CD14-positive monocyte (primary cell): ENCODE results near the gene TAX1BP1. TPM values are rescaled to one million over a fixed set of nuclear protein-coding genes. Genes with fewer than 3 reads are reported as not detected.
A peak's percentile ranks its signal among the peaks of the same experiment; 100 is the strongest.

Experiments used
- DNase-seq, 3 donors: peaks; one replicate each; pipeline ENCODE4 v3.0.0-alpha.2; 2011 to 2022
- H2AFZ ChIP-seq: 2 replicates; pipeline ENCODE4 v1.6.0; 2012; ENCODE audit warnings: mild to moderate bottlenecking, low read depth, low read length, inconsistent platforms; ENCODE audit not compliant: insufficient read depth, poor library complexity, severe bottlenecking
- H3K27ac ChIP-seq, 2 donors: 1 replicate in 1 of 2; 2 replicates in 1 of 2; pipeline ENCODE4 v1.5.1; 2012 to 2013; ENCODE audit warnings: low read length in 2 of 2, control low read depth in 1 of 2, inconsistent platforms in 1 of 2, low read depth in 1 of 2, mild to moderate bottlenecking in 1 of 2
- H3K27me3 ChIP-seq, 2 donors: one replicate each; pipeline versions ENCODE4 v1.6.0 to v1.6.1; 2011 to 2013; ENCODE audit warnings: low read length in 2 of 2; ENCODE audit not compliant: control insufficient read depth in 2 of 2, insufficient read depth in 2 of 2
- H3K36me3 ChIP-seq, 2 donors: replicated peaks in 1 of 2; 1 replicate in 1 of 2; 2 replicates in 1 of 2; pipeline versions ENCODE4 v1.5.1 to v1.6.1; 2012 to 2013; ENCODE audit warnings: low read length in 2 of 2, control low read depth in 1 of 2, inconsistent platforms in 1 of 2, mild to moderate bottlenecking in 1 of 2; ENCODE audit not compliant: insufficient read depth in 2 of 2, control insufficient read depth in 1 of 2
- H3K4me1 ChIP-seq, 2 donors: 1 replicate in 1 of 2; 2 replicates in 1 of 2; pipeline versions ENCODE4 v1.5.1 to v1.6.1; 2012 to 2013; ENCODE audit warnings: low read length in 2 of 2, control low read depth in 1 of 2, inconsistent platforms in 1 of 2, mild to moderate bottlenecking in 1 of 2, moderate library complexity in 1 of 2; ENCODE audit not compliant: insufficient read depth in 2 of 2, control insufficient read depth in 1 of 2
- H3K4me2 ChIP-seq: replicated peaks from 2 replicates; pipeline ENCODE3; 2012; ENCODE audit warnings: low read length, moderate library complexity, mild to moderate bottlenecking; ENCODE audit not compliant: poor library complexity, severe bottlenecking; ENCODE audit errors: extremely low read depth
- H3K4me3 ChIP-seq, 3 experiments: fragments of 200-600 bp in 1 of 3; sonication (generic) in 1 of 3; replicated peaks in 1 of 3; 1 replicate in 2 of 3; 2 replicates in 1 of 3; pipeline ENCODE4 v1.5.1; 2011 to 2013; ENCODE audit warnings: low read length in 3 of 3, mild to moderate bottlenecking in 3 of 3, control low read depth in 2 of 3, low read depth in 2 of 3, inconsistent platforms in 1 of 3, moderate library complexity in 1 of 3
- H3K79me2 ChIP-seq: 2 replicates; pipeline ENCODE4 v1.6.0; 2012; ENCODE audit warnings: mild to moderate bottlenecking, control low read depth, inconsistent platforms, low read length, moderate library complexity; ENCODE audit not compliant: insufficient read depth
- H3K9ac ChIP-seq: 2 replicates; pipeline ENCODE4 v1.6.0; 2017; ENCODE audit warnings: low read length, mild to moderate bottlenecking; ENCODE audit not compliant: insufficient read depth, poor library complexity, severe bottlenecking
- H3K9me3 ChIP-seq, 2 donors: replicated peaks in 1 of 2; 1 replicate in 1 of 2; 2 replicates in 1 of 2; pipeline versions ENCODE4 v1.5.1 to v1.6.1; 2012 to 2013; ENCODE audit warnings: low read length in 2 of 2, control low read depth in 1 of 2; ENCODE audit not compliant: control insufficient read depth in 1 of 2, insufficient read depth in 1 of 2
- H4K20me1 ChIP-seq: 2 replicates; pipeline ENCODE4 v1.6.0; 2012; ENCODE audit warnings: mild to moderate bottlenecking, low read length, control low read depth, moderate library complexity; ENCODE audit not compliant: insufficient read depth
- H3K27ac Mint-ChIP-seq, 7 donors: one replicate each; pipeline ENCODE4 v1.8.0; 2020; ENCODE audit warnings: mild to moderate bottlenecking in 7 of 7, mixed read lengths in 7 of 7, moderate library complexity in 6 of 7, inconsistent platforms in 2 of 7
- H3K27me3 Mint-ChIP-seq, 3 donors: one replicate each; pipeline ENCODE4 v1.8.0; 2021 to 2022; ENCODE audit warnings: low read depth in 3 of 3, mild to moderate bottlenecking in 3 of 3, mixed read lengths in 3 of 3, moderate library complexity in 3 of 3, inconsistent platforms in 1 of 3
- H3K36me3 Mint-ChIP-seq, 2 donors: one replicate each; pipeline ENCODE4 v1.8.0; 2020; ENCODE audit warnings: mixed read lengths in 2 of 2, inconsistent platforms in 1 of 2, mild to moderate bottlenecking in 1 of 2
- H3K4me1 Mint-ChIP-seq: one replicate; pipeline ENCODE4 v1.8.0; 2020; ENCODE audit warnings: mild to moderate bottlenecking, mixed read lengths
- H3K4me3 Mint-ChIP-seq, 2 donors: one replicate each; pipeline ENCODE4 v1.8.0; 2020; ENCODE audit warnings: mild to moderate bottlenecking in 2 of 2, mixed read lengths in 2 of 2, moderate library complexity in 1 of 2
- H3K9me3 Mint-ChIP-seq, 7 donors: one replicate each; pipeline ENCODE4 v1.8.0; 2020 to 2022; ENCODE audit warnings: mixed read lengths in 7 of 7, mild to moderate bottlenecking in 6 of 7, moderate library complexity in 6 of 7, inconsistent platforms in 2 of 7
- CTCF ChIP-seq: fragments of 200-600 bp; IDR thresholded peaks from one replicate; pipeline ENCODE4 v1.8.0; 2022; ENCODE audit warnings: antibody characterized with exemption, mild to moderate bottlenecking
- WGBS: methylation state at CpG from one replicate; pipeline ENCODE4 v1.1.5; 2013; ENCODE audit warnings: missing lambda C conversion rate; ENCODE audit not compliant: insufficient coverage; 5-methylcytosine and 5-hydroxymethylcytosine counted together
- intact Hi-C, 2 donors: fragments of 100-400 bp; cut with micrococcal nuclease; formaldehyde crosslinking; loops; one replicate each; pipeline versions ENCODE4 v1.15.0 to v1.15.1; 2023
- polyA plus RNA-seq, 3 donors: library from polyadenylated mRNA; depleted of rRNA in 1 of 3; unstranded in 2 of 3; stranded (reverse) in 1 of 3; fragments of 300-500 nt in 2 of 3; fragments of >200 nt in 1 of 3; fragmentation: Illumina TruSeq in 2 of 3; gene quantifications; 1 replicate in 2 of 3; 2 replicates in 1 of 3; pipeline ENCODE4 v1.2.3, GENCODE V29; 2012 to 2021

TAX1BP1 gene
- polyA plus RNA-seq, 3 donors, result 62.6 to 106 (median 85.3) TPM

- no peak overlapping the region for H3K4me2 ChIP-seq
- DNase-seq, result peak; percentile 6 to 63 (median 18)
- WGBS, result 100% methylated on average over 4 of the region's 6 CpGs
- H2AFZ ChIP-seq, result no peak overlapping the region
- H3K79me2 ChIP-seq, result no peaks in the 10 kb centered on the region
- no peak for TF ChIP-seq CTCF
- Mint-ChIP-seq H3K36me3 (peaks cover 42 to 50% of the 10 kb centered on the region in 2 donors), H3K27ac (peak overlapping the region in 1 of 7 donors; percentile 26), H3K27me3 (peaks cover 0 to 5% (median 1%) of the 10 kb centered on the region in 3 donors), H3K9me3 (peaks cover 8 to 17% (median 12%) of the 10 kb centered on the region in 7 donors), H3K4me1 (peaks cover 4% of the 10 kb centered on the region), H3K4me3 (no peak overlapping the region)
- H3K9me3 ChIP-seq, result peaks cover 4 to 14% of the 10 kb centered on the region in 2 donors
- H3K27ac ChIP-seq, result no peak overlapping the region
- no peaks in the 10 kb centered on the region for H3K27me3 ChIP-seq
- intact Hi-C loops, result no loop called here
- H3K9ac ChIP-seq, result no peak overlapping the region
- peaks cover 8 to 41% of the 10 kb centered on the region in 2 donors for H3K36me3 ChIP-seq
- peaks cover 35% of the 10 kb centered on the region for H4K20me1 ChIP-seq
- no peak overlapping the region for H3K4me3 ChIP-seq
- H3K4me1 ChIP-seq, result peaks cover 0 to 2% of the 10 kb centered on the region in 2 donors
These were observed 120.8 kb downstream of the TAX1BP1 start for GRCh38 chr7:27860800-27861199.

GRCh38 chr7:27861747-27862146, 121.8 kb downstream of the TAX1BP1 start:
- H3K9me3 Mint-ChIP-seq, result peaks cover 3 to 10% (median 4%) of the 10 kb centered on the region in 7 donors
- no peak overlapping the region for H2AFZ ChIP-seq
- H3K36me3 Mint-ChIP-seq, result peaks cover 42 to 48% of the 10 kb centered on the region in 2 donors
- peaks cover 0 to 2% of the 10 kb centered on the region in 2 donors for H3K4me1 ChIP-seq
- H3K27ac ChIP-seq, result no peak overlapping the region
- intact Hi-C loops, result no loop called here
- H3K9ac ChIP-seq, result no peak overlapping the region
- no peaks in the 10 kb centered on the region for H3K27me3 ChIP-seq
- H3K4me3 ChIP-seq, result no peak overlapping the region
- peaks cover 45% of the 10 kb centered on the region for H4K20me1 ChIP-seq
- TF ChIP-seq CTCF, result no peak
- H3K36me3 ChIP-seq, result peaks cover 13 to 41% of the 10 kb centered on the region in 2 donors
- no CpG with 5 or more reads among the region's 3 CpGs for WGBS
- DNase-seq, result no peak
- no peaks in the 10 kb centered on the region for H3K79me2 ChIP-seq
- H3K27ac Mint-ChIP-seq, result peak overlapping the region in 2 of 7 donors; percentile 31 to 73
- H3K4me1 Mint-ChIP-seq, result peaks cover 4% of the 10 kb centered on the region
- H3K4me3 Mint-ChIP-seq, result no peak overlapping the region
- peaks cover 3 to 7% of the 10 kb centered on the region in 2 donors for H3K9me3 ChIP-seq
- peaks cover 0 to 5% (median 1%) of the 10 kb centered on the region in 3 donors for H3K27me3 Mint-ChIP-seq
- no peak overlapping the region for H3K4me2 ChIP-seq
